Amniotic epithelial cell (primary cell): ENCODE results near the gene GALNT3.

Experiments
- DNase-seq: peaks from one replicate; pipeline ENCODE4 v3.0.0-alpha.2; 2010; ENCODE audit warnings: low read depth

GALNT3 gene

GRCh38 chr2:165725421-165725820, 68.6 kb downstream of the GALNT3 start:
- peak; percentile 66 for DNase-seq

- peak; percentile 98 for DNase-seq
Observed at GRCh38 chr2:165720511-165720910, 73.5 kb downstream of the GALNT3 start.

DNA sequence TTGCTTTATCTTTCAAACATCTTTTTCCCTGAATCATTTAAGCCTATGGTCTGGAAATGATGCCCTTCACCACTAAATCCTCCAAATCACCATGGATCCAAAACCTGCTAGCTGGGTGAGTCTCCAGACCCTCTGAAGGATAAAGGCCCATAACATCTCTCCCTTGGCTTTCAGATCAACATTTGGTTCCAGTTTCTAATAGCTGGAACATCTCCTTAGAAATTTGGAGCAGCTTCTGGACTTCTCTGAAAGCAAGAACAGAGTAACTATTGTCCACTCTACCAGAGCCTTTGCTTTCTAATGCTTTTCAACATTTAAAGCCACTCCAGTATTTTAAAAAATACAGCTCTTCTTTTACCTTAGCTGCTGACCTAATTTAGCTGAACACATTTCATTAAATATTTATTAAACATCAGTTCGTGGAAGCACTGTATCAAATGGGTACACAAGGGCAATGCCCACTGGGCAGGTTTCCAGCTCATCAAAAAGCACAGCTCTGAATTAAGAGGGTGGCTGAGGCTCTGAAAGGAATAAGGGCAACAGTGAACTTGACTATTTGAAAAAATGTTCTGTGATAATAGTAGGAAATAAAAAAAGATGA, 75.3 kb downstream of the GALNT3 start:
- DNase-seq, result no peak

- no peak for DNase-seq
Observed at GRCh38 chr2:165716091-165716490, 78.0 kb downstream of the GALNT3 start.

DNA sequence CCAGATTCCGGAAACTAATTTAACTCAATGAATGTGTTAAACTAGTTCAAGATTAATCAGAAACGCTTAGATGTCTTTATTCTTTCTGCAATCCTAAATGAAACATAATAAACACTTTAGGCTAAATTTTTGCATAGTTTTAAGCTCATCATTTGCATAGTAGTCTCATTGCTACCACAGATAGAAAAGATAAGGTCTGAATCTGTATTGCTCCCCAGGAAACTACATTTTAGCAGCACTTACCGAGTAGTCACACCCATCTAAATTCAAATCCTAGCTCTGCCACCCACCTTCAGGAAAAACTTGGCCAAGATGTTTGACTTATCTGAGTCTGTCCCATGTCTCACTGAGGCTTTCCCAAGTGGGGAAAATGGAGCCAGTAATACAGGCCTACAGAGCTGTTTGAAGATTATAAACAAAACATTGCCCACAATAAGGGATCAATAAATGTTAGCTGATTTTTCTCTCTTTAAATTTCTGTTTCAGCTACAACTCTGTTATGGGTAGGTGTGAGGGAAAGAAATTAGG, 87.0 kb downstream of the GALNT3 start:
- no peak for DNase-seq

GRCh38 chr2:165701147-165701546, 92.9 kb downstream of the GALNT3 start:
- DNase-seq, result no peak

GRCh38 chr2:165700531-165700930, 93.5 kb downstream of the GALNT3 start:
- DNase-seq, result no peak

DNA sequence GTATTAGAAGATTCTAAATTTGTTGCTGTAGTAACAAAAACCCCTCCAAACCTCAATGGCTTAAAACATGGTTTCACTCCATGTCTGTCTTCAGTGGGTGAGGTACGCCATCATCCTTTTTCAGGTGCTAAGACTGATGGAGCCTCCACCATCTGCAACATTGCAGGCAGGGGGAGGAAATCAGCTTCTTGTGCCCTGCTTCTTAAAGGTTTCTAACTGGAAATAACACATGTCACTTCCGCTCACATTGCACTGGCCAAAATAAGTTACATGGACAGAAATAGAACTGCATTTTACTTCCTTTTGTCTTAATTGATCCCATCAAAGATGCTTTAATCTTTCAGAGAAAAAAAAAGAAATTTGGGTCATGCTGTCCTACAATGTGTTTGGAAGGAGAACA, 94.1 kb downstream of the GALNT3 start:
- no peak for DNase-seq

DNA sequence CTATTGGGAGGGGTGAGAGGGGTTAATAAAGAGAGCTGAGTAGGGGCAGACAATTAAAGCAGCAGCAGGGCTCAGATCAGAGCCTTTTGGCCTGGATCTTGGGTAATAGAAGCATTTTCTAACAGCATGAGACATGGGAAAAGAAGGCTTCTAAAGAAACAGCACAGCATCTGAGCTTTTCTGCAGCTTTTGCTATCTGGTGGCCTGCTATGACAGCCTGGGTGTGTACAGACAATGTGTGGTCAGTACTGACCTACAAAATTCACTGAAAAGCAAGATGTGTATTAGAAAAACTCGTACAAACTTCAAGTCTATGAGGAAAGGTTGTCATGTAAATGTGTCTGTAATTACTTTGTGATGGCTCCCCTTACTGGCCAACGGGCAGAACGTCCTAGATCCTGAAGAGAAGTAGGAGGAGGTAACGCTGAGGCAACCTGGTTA, 95.6 kb downstream of the GALNT3 start:
- peak; percentile 61 for DNase-seq

- no peak for DNase-seq
Observed at GRCh38 chr2:165697748-165698443, 96.2 kb downstream of the GALNT3 start.
